ENCODE results near the gene CELSR1. TPM values are rescaled to one million over a fixed set of nuclear protein-coding genes. Genes with fewer than 3 reads are reported as not detected.

Gene CELSR1
- total RNA-seq, 1 experiment from 2014 or later = 22.6 TPM

GRCh38 chr22:46329616-46330015 is 207.8 kb downstream of the CELSR1 start:
- Histone ChIP-seq H3K4me1 (ENCODE audit: insufficient read depth, low read length) (no peaks in the 10 kb centered on the region), H3K79me1 (ENCODE audit: insufficient read depth, low read depth, low read length, poor library complexity, severe bottlenecking) (no peaks in the 10 kb centered on the region), H3K23me2 (ENCODE audit: insufficient read length, low read depth, low read length, poor library complexity, severe bottlenecking) (no peaks in the 10 kb centered on the region), H3K4ac (ENCODE audit: low read depth, low read length) (no peak overlapping the region), H4K20me1 (ENCODE audit: control insufficient read depth, insufficient read depth, insufficient read length) (no peaks in the 10 kb centered on the region), H2AFZ (ENCODE audit: low read length) (no peak overlapping the region), H4K5ac (ENCODE audit: insufficient read length, low read depth, low read length) (no peak overlapping the region), H2AK5ac (ENCODE audit: insufficient read length, low read length) (no peak overlapping the region), H3K18ac (ENCODE audit: insufficient read length, low read depth, low read length) (no peak overlapping the region), H2BK120ac (ENCODE audit: low read depth, low read length, poor library complexity, severe bottlenecking) (no peak overlapping the region), H3K23ac (ENCODE audit: insufficient read length, low read depth, low read length) (no peak overlapping the region), H3K56ac (ENCODE audit: insufficient read length, low read depth, low read length) (no peak overlapping the region), H3K79me2 (ENCODE audit: insufficient read depth, low read length) (no peaks in the 10 kb centered on the region), H4K91ac (ENCODE audit: insufficient read length, low read depth, low read length) (no peak overlapping the region), H2BK12ac (ENCODE audit: insufficient read length, low read depth, low read length) (no peak overlapping the region), H2BK15ac (ENCODE audit: low read depth, low read length) (no peak overlapping the region), H3K27me3 (ENCODE audit: insufficient read depth, low read length) (no peaks in the 10 kb centered on the region), H2BK5ac (ENCODE audit: insufficient read length, low read length) (no peak overlapping the region), H2BK20ac (ENCODE audit: low read depth, low read length, poor library complexity, severe bottlenecking) (no peak overlapping the region), H4K8ac (replicated peaks; ENCODE audit: insufficient read length, low read depth, low read length) (no peak overlapping the region), H3K9ac (ENCODE audit: extremely low read depth, insufficient read length, low read length) (no peak overlapping the region), H3K27ac (ENCODE audit: insufficient read length, low read depth, low read length) (no peak overlapping the region), H3K14ac (ENCODE audit: insufficient read depth, low read length) (no peak overlapping the region), H3T11ph (ENCODE audit: low read length) (no peak overlapping the region), H3K9me3 (ENCODE audit: control insufficient read depth, low read depth, low read length) (no peaks in the 10 kb centered on the region), H3K4me2 (ENCODE audit: insufficient read depth, insufficient read length, low read length) (no peak overlapping the region)
- Mint-ChIP-seq H3K9me3 (no peaks in the 10 kb centered on the region), H3K4me3 (no peak overlapping the region), H3K27me3 (ENCODE audit: low read depth) (no peaks in the 10 kb centered on the region), H3K36me3 (ENCODE audit: insufficient read depth in 1 of 3, low read depth in 3 of 3) (peaks cover 19 to 74% (median 50%) of the 10 kb centered on the region in 3 experiments; a peak in 6 of 7 replicates), H3K27ac (no peak overlapping the region), H3K4me1 (peaks cover 4 to 11% of the 10 kb centered on the region in 2 experiments)
- TF ChIP-seq CTCF (conservative IDR thresholded peaks at IDR 0.05) = no peak
- no peak for DNase-seq
- WGBS (ENCODE audit: extremely low coverage, insufficient read length, low lambda C conversion rate) = no CpG with 5 or more reads among the region's 8 CpGs

All from H9 (cell line).